Neuronal stem cell (in vitro differentiated cells): Measurements from ENCODE around the gene TGFBR2.

Source experiments
- DNase-seq: peaks from one replicate; pipeline ENCODE4 v3.0.0-alpha.2; 2013; ENCODE audit warnings: low spot score
- H2AFZ ChIP-seq: one replicate; pipeline ENCODE4 v1.6.1; 2013; ENCODE audit warnings: mild to moderate bottlenecking, low read length, inconsistent platforms
- H2AK5ac ChIP-seq: 2 replicates; pipeline ENCODE4 v1.6.1; 2013; ENCODE audit warnings: low read depth, mild to moderate bottlenecking, inconsistent platforms, low read length, moderate library complexity, mixed read lengths
- H2BK120ac ChIP-seq: 2 replicates; pipeline ENCODE4 v1.6.1; 2013; ENCODE audit warnings: low read depth, mild to moderate bottlenecking, inconsistent platforms, low read length, moderate library complexity, mixed read lengths
- H2BK12ac ChIP-seq: one replicate; pipeline ENCODE4 v1.6.1; 2013; ENCODE audit warnings: low read length, inconsistent platforms
- H2BK15ac ChIP-seq: 2 replicates; pipeline ENCODE4 v1.6.1; 2013; ENCODE audit warnings: mild to moderate bottlenecking, low read length, inconsistent platforms, mixed read lengths
- H2BK5ac ChIP-seq: one replicate; pipeline ENCODE4 v1.6.1; 2013; ENCODE audit warnings: inconsistent platforms, mild to moderate bottlenecking, low read length, moderate library complexity
- H3K14ac ChIP-seq: one replicate; pipeline ENCODE4 v1.6.1; 2013; ENCODE audit warnings: low read length, inconsistent platforms
- H3K18ac ChIP-seq: 2 replicates; pipeline ENCODE4 v1.6.1; 2013; ENCODE audit warnings: low read length, inconsistent platforms
- H3K23ac ChIP-seq: 2 replicates; pipeline ENCODE4 v1.6.1; 2013; ENCODE audit warnings: low read depth, mild to moderate bottlenecking, mixed read lengths, low read length, inconsistent platforms; ENCODE audit not compliant: poor library complexity
- H3K27ac ChIP-seq: replicated peaks from 3 replicates; pipeline ENCODE4 v1.5.1; 2013; ENCODE audit warnings: low read length, inconsistent platforms
- H3K27me3 ChIP-seq, 3 experiments: 2 replicates each; pipeline ENCODE4 v1.6.1; 2013; ENCODE audit warnings: low read length in 3 of 3, mild to moderate bottlenecking in 2 of 3, inconsistent platforms in 1 of 3, low read depth in 1 of 3, mixed read lengths in 1 of 3, moderate library complexity in 1 of 3; ENCODE audit not compliant: control insufficient read depth in 3 of 3, insufficient read depth in 3 of 3
- H3K36me3 ChIP-seq, 2 donors: replicated peaks in 1 of 2; 2 replicates each; pipeline ENCODE4 v1.6.1; 2013; ENCODE audit warnings: low read length in 2 of 2; ENCODE audit not compliant: control insufficient read depth in 2 of 2, insufficient read depth in 2 of 2
- H3K4ac ChIP-seq: 2 replicates; pipeline ENCODE4 v1.6.1; 2013; ENCODE audit warnings: inconsistent platforms, mild to moderate bottlenecking, low read length, moderate library complexity
- H3K4me1 ChIP-seq, 2 donors: 1 replicate in 1 of 2; 2 replicates in 1 of 2; pipeline ENCODE4 v1.6.1; 2013; ENCODE audit warnings: low read length in 2 of 2, low read depth in 1 of 2; ENCODE audit not compliant: control insufficient read depth in 2 of 2, insufficient read depth in 1 of 2
- H3K4me2 ChIP-seq: one replicate; pipeline ENCODE4 v1.6.1; 2013; ENCODE audit warnings: mild to moderate bottlenecking, low read length, inconsistent platforms; ENCODE audit not compliant: insufficient read depth, poor library complexity, severe bottlenecking
- H3K4me3 ChIP-seq, 2 donors: 2 replicates each; pipeline ENCODE4 v1.5.1; 2013; ENCODE audit warnings: low read length in 2 of 2, mild to moderate bottlenecking in 2 of 2, inconsistent platforms in 1 of 2, moderate library complexity in 1 of 2
- H3K79me1 ChIP-seq: one replicate; pipeline ENCODE4 v1.6.1; 2013; ENCODE audit warnings: low read depth, mild to moderate bottlenecking, inconsistent platforms, low read length, moderate library complexity
- H3K9ac ChIP-seq: one replicate; pipeline ENCODE4 v1.6.1; 2013; ENCODE audit warnings: mild to moderate bottlenecking, low read depth, low read length, inconsistent platforms; ENCODE audit not compliant: poor library complexity
- H3K9me3 ChIP-seq, 2 donors: replicated peaks in 1 of 2; 2 replicates each; pipeline versions ENCODE3 to v1.6.1; 2013; ENCODE audit warnings: low read length in 2 of 2, mild to moderate bottlenecking in 2 of 2, inconsistent platforms in 1 of 2, low read depth in 1 of 2, mixed read lengths in 1 of 2, moderate library complexity in 1 of 2; ENCODE audit not compliant: control insufficient read depth in 2 of 2, insufficient read depth in 1 of 2
- H4K8ac ChIP-seq: one replicate; pipeline ENCODE4 v1.6.1; 2013; ENCODE audit warnings: low read depth, mild to moderate bottlenecking, inconsistent platforms, low read length, moderate library complexity
- H4K91ac ChIP-seq: one replicate; pipeline ENCODE4 v1.6.1; 2013; ENCODE audit warnings: low read length, low read depth, mild to moderate bottlenecking, inconsistent platforms; ENCODE audit not compliant: poor library complexity
- WGBS, 2 donors: extraction: QIAGEN DNeasy Blood & Tissue Kit; methylation state at CpG; one replicate each; pipeline ENCODE4 v1.1.7; 2013; ENCODE audit warnings: missing lambda C conversion rate in 2 of 2, mixed read lengths in 1 of 2; ENCODE audit not compliant: insufficient read length in 2 of 2, insufficient replicate concordance in 1 of 2; ENCODE audit errors: extremely low coverage in 2 of 2; 5-methylcytosine and 5-hydroxymethylcytosine counted together

TGFBR2 gene

GRCh38 chr3:30704931-30705890 is 98.8 kb downstream of the TGFBR2 start:
- Histone ChIP-seq H3K4ac (no peak overlapping the region), H3K27me3 (no peaks in the 10 kb centered on the region), H2BK120ac (no peak overlapping the region), H2BK15ac (no peak overlapping the region), H3K4me3 (no peak overlapping the region), H3K4me1 (no peaks in the 10 kb centered on the region), H4K91ac (no peak overlapping the region), H3K9me3 (peaks cover 6 to 8% of the 10 kb centered on the region in 2 donors), H3K36me3 (no peaks in the 10 kb centered on the region), H3K4me2 (no peak overlapping the region), H3K79me1 (no peaks in the 10 kb centered on the region), H2AFZ (no peak overlapping the region), H3K14ac (no peak overlapping the region), H3K18ac (no peak overlapping the region), H3K23ac (no peak overlapping the region), H2BK12ac (no peak overlapping the region), H3K27ac (no peak overlapping the region), H4K8ac (no peak overlapping the region), H2BK5ac (no peak overlapping the region), H3K9ac (no peak overlapping the region), H2AK5ac (no peak overlapping the region)
- no peak for DNase-seq
- WGBS, 2 donors: no CpG with 5 or more reads among the region's 9 CpGs

- no peak overlapping the region for H2BK5ac ChIP-seq
- H4K91ac ChIP-seq: no peak overlapping the region
- H3K4me2 ChIP-seq: no peak overlapping the region
- H3K36me3 ChIP-seq: no peaks in the 10 kb centered on the region
- no peaks in the 10 kb centered on the region for H3K27me3 ChIP-seq
- H3K9ac ChIP-seq: no peak overlapping the region
- H3K14ac ChIP-seq: no peak overlapping the region
- no peak overlapping the region for H3K23ac ChIP-seq
- H3K4me1 ChIP-seq: no peaks in the 10 kb centered on the region
- no peak overlapping the region for H3K27ac ChIP-seq
- no peak overlapping the region for H3K18ac ChIP-seq
- no peaks in the 10 kb centered on the region for H3K79me1 ChIP-seq
- DNase-seq: no peak
- no peak overlapping the region for H2BK12ac ChIP-seq
- no CpG with 5 or more reads among the region's 4 CpGs for WGBS, 2 donors
- H4K8ac ChIP-seq: no peak overlapping the region
- H3K9me3 ChIP-seq: peaks cover 6 to 8% of the 10 kb centered on the region in 2 donors
- no peak overlapping the region for H2BK120ac ChIP-seq
- H2BK15ac ChIP-seq: no peak overlapping the region
- no peak overlapping the region for H2AFZ ChIP-seq
- no peak overlapping the region for H3K4ac ChIP-seq
- no peak overlapping the region for H3K4me3 ChIP-seq
- H2AK5ac ChIP-seq: no peak overlapping the region
These were observed 101.4 kb downstream of the TGFBR2 start for GRCh38 chr3:30707825-30708224.

- H3K4me3 ChIP-seq: no peak overlapping the region
- no peak overlapping the region for H3K4ac ChIP-seq
- no peak overlapping the region for H3K27ac ChIP-seq
- no peaks in the 10 kb centered on the region for H3K27me3 ChIP-seq
- no peak overlapping the region for H2BK12ac ChIP-seq
- no peak overlapping the region for H4K8ac ChIP-seq
- H2AFZ ChIP-seq: no peak overlapping the region
- H3K79me1 ChIP-seq: no peaks in the 10 kb centered on the region
- no peak overlapping the region for H3K4me2 ChIP-seq
- no peak overlapping the region for H2BK5ac ChIP-seq
- no peaks in the 10 kb centered on the region for H3K36me3 ChIP-seq
- no peaks in the 10 kb centered on the region for H3K4me1 ChIP-seq
- no peak for DNase-seq
- no peak overlapping the region for H2AK5ac ChIP-seq
- no peak overlapping the region for H3K14ac ChIP-seq
- no peak overlapping the region for H3K9ac ChIP-seq
- no peak overlapping the region for H4K91ac ChIP-seq
- H3K9me3 ChIP-seq: peaks cover under 1 to 2% of the 10 kb centered on the region in 2 donors
- H3K18ac ChIP-seq: no peak overlapping the region
- H3K23ac ChIP-seq: no peak overlapping the region
- H2BK15ac ChIP-seq: no peak overlapping the region
- H2BK120ac ChIP-seq: no peak overlapping the region
These were observed 102.1 kb downstream of the TGFBR2 start for GRCh38 chr3:30708472-30708871.

- no peaks in the 10 kb centered on the region for H3K27me3 ChIP-seq
- no peak overlapping the region for H3K4ac ChIP-seq
- WGBS, 2 donors: no CpG with 5 or more reads among the region's 7 CpGs
- no peak overlapping the region for H2AK5ac ChIP-seq
- H3K9me3 ChIP-seq: no peaks in the 10 kb centered on the region
- H3K18ac ChIP-seq: no peak overlapping the region
- H3K23ac ChIP-seq: no peak overlapping the region
- no peak overlapping the region for H3K4me3 ChIP-seq
- H3K4me1 ChIP-seq: no peaks in the 10 kb centered on the region
- H2BK5ac ChIP-seq: no peak overlapping the region
- no peak overlapping the region for H3K4me2 ChIP-seq
- peak overlapping the region; percentile 57 for H2AFZ ChIP-seq
- no peaks in the 10 kb centered on the region for H3K36me3 ChIP-seq
- H3K27ac ChIP-seq: no peak overlapping the region
- H3K79me1 ChIP-seq: no peaks in the 10 kb centered on the region
- H3K9ac ChIP-seq: no peak overlapping the region
- H2BK12ac ChIP-seq: no peak overlapping the region
- no peak overlapping the region for H3K14ac ChIP-seq
- DNase-seq: no peak
- H4K8ac ChIP-seq: no peak overlapping the region
- H2BK15ac ChIP-seq: no peak overlapping the region
- H2BK120ac ChIP-seq: no peak overlapping the region
- H4K91ac ChIP-seq: no peak overlapping the region
These were observed 103.6 kb downstream of the TGFBR2 start for GRCh38 chr3:30710017-30710416.
